NCI-H1105 (cell line): ENCODE data around the gene DNAAF3.

Experiments
- DNase-seq: peaks from one replicate; lab custom pipeline; 2025; lab: John Stamatoyannopoulos, UW

Gene DNAAF3

GRCh38 chr19:55153652-55154264 is 12.7 kb downstream of the DNAAF3 start:
- no peak for DNase-seq

- no peak for DNase-seq
Measured at GRCh38 chr19:55152017-55152416, 14.4 kb downstream of the DNAAF3 start.

DNA sequence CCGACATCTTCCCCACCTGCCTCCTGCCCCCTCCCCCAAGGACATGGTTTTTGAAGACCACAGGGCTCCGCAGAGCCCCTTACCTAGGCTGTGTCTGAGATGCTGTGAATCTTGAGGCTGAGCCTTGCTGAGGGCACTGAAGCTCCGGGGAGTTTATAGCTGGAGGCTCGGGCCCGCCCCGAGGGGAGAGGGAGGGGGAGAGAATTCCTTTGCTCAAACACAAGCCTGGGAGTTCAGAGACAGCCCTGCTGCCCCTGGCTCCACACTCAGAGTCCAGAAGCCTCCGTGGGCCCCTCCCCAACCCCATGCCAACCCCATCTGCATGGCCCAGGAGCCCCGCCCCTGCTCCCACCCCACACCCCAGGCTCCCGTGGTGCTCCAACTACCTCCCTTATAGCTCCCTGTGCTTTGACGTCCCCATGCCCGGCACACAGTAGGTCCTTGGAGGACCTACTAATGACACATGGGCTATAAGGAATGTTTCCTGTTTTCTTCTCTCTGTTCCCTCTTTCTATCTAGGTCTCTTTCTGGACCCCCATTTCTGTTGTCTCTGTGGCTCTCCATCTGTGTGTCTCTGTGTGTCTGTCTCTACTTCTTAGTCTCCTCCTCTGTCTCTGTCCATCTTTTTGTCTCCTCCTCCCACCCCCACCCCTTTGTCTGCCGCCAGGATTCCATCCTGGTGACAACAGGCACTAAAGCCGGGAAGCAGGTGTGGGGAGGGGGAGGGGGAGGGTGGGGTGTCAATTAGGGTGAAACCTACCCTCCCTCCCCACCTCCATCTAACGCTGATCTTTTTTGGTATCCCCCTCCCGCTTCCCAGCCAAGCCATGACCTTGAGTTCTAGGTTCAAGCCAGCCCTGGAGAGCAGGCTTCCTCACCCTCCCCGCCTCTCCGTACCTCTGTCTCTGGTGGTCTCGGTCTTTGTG is 17.1 kb downstream of the DNAAF3 start, which contains the start of gene TNNT1:
Gene TNNT1, minus strand, starts transcription at position 129 of the 926 bp plus-strand sequence. CDS start 2,049 bp downstream, outside the sequence.
- DNase-seq = no peak

- no peak for DNase-seq
Measured at GRCh38 chr19:55147545-55148251, 18.7 kb downstream of the DNAAF3 start.

GRCh38 chr19:55146705-55147273 is 19.6 kb downstream of the DNAAF3 start:
- DNase-seq = peak; percentile 79

- DNase-seq = peak; percentile 56
Measured at GRCh38 chr19:55146078-55146704, 20.2 kb downstream of the DNAAF3 start.

DNA sequence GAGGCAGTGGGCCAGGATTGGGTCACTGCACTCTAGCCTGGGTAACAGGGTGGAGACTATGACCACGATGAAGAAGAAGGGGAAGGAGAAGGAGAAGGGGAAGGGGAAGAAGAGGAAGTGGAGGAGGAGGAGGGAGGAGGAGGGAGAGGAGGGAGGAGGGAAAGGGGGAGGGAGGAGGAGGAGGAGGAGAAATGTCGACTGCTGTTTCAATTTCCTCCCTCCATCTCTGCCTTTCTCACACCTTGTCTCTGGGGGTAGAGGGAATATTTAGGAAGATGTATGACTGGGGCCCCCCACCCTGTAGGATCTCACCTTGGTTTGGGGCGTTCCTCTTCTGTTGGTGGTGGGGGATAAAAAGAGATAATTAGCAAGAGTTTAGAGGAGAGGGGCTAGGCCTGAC is 21.2 kb downstream of the DNAAF3 start:
- DNase-seq = no peak

GRCh38 chr19:55141696-55142095 is 24.7 kb downstream of the DNAAF3 start:
- no peak for DNase-seq

DNA sequence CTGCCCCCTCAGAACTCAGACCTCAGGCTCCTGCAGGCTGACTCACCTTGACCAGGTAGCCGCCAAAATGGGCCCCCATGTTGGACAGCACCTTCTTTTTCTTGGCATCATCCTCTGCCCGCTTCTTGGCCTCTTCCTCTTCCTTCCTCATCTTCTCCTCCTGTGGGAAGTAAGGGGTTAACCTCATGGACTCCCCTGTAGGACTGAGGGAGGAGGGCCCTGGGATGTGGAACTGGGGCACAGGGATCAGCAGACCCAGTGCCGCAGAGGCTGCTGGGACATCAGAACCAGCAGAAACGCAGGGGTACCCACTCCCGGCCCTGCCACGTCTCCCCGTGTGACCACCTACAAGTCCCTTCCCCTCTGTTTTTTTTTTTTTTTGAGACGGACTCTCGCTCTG is 28.5 kb downstream of the DNAAF3 start:
- DNase-seq = no peak

DNA sequence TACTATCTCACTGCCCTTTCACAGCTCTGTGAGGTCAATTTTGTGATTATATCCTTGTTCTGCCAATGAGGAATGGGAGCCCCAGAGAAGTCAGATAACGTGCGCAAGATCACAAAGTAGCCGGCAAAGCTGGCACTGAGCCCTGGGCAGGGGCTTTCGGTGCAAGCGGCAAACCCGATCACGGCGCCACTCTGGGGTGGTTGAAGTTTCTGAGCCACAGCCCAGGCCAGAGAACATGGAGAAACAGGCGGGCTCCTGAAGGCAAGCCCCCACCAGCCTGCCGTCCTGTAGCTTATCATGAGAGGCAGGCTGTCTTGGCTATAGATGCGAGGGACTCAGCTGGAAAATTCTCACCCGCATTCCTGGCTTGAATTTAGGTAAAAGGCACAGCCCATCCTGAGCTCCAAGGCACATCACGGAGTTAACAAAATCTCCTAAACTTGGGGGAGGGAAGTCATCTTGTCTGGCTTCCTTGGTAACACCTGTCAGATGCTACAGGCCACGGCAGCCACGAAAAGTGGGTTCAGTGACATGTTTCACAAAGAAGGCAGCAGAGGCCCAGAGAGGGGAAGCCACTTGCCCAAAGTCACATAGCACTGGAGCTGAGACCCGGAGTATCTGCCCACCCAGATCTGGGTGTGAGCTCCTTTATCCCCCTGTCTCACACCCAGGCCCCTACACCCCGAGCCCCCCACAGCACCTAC is 29.9 kb downstream of the DNAAF3 start:
- no peak for DNase-seq

DNA sequence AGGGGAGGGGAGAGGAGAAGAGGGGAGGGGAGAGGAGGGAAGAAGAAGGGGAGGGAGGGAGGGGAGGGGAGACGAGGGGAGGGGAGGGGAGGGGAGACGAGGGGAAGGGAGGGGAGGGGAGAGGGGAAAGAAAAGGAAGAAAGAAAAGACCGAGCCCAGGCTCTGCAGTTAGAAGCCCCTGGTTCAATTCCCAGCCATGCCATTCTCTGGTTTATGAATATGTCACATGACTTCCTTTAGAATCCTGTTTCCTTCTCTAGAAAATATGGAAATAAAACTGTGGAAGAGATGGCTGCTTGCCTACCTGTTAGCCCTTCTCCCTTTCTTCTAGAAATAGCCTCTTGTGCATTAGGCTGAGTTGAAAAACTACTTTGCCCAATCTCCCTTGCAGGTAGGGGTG is 31.7 kb downstream of the DNAAF3 start:
- DNase-seq = no peak

DNA sequence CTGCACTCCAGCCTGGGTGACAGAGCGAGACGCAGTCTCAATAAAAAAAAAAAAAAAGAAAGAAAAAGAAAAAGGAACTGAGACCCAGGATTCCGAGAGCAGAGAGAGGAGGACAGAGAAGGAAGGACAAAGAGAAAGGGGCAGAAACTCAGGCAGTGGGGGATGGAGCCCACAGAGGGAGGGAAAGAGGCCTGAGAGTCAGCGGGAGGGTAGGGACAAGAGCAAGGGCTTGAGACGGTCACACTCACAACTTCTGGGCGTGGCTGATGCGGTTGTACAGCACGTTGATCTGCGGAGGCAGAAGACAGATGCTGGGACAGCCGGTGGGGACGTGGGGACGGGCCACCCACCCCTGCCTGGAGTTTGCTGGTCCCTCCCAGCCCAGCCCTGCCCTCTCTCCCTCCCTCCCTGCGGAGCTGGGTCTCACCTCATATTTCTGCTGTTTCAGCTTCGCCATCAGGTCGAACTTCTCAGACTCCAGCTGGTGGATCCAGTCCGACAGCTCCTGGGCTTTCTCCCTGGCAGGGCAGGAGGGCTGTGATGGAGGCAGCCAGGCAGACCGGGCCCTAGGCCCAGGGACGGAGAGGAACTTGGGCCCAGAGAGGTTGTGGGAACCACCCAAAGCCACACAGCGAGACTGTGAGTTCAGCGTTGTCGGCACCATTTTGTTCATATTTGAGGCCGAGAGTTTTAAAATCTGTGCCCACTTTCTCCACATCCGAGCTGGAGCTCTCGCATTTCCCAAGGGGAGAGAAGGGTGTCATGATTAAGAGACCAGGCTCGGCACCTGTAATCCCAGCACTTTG is 32.6 kb downstream of the DNAAF3 start:
- DNase-seq = no peak

GRCh38 chr19:55132453-55133129 is 33.8 kb downstream of the DNAAF3 start:
- no peak for DNase-seq

GRCh38 chr19:55131421-55131820 is 35.0 kb downstream of the DNAAF3 start:
- no peak for DNase-seq

GRCh38 chr19:55119053-55119452 is 47.4 kb downstream of the DNAAF3 start:
- DNase-seq = no peak

GRCh38 chr19:55118401-55118991 is 47.9 kb downstream of the DNAAF3 start:
- DNase-seq = no peak

DNA sequence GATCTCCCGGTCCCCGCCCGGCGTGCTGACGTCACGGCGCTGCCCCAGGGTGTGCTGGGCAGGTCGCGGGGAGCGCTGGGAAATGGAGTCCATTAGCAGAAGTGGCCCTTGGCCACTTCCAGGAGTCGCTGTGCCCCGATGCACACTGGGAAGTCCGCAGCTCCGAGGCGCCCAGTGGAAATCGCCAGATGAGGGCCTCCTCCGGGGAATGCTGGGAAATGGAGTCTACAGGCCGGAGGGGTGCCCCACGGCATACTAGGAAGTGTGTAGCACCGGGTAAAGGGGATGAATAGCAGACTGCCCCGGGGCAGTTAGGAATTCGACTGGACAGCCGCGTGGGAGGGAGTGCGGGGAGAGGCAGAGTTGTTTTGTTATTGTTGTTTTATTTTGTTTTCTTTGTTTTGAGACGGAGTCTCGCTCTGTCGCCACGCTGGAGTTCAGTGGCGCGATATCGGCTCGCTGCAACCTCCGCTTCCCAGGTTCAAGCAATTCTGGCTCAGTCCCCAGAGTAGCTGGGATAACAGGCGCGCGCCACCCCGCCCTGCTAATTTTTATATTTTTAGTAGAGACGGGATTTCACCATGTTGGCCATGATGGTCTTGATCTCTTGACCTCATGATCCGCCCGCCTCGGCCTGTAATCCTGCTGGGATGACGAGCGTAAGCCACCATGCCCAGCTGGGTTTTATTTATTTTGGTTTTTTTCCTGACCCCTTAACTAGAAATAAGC is 48.6 kb downstream of the DNAAF3 start:
- peak; percentile 99 for DNase-seq

DNA sequence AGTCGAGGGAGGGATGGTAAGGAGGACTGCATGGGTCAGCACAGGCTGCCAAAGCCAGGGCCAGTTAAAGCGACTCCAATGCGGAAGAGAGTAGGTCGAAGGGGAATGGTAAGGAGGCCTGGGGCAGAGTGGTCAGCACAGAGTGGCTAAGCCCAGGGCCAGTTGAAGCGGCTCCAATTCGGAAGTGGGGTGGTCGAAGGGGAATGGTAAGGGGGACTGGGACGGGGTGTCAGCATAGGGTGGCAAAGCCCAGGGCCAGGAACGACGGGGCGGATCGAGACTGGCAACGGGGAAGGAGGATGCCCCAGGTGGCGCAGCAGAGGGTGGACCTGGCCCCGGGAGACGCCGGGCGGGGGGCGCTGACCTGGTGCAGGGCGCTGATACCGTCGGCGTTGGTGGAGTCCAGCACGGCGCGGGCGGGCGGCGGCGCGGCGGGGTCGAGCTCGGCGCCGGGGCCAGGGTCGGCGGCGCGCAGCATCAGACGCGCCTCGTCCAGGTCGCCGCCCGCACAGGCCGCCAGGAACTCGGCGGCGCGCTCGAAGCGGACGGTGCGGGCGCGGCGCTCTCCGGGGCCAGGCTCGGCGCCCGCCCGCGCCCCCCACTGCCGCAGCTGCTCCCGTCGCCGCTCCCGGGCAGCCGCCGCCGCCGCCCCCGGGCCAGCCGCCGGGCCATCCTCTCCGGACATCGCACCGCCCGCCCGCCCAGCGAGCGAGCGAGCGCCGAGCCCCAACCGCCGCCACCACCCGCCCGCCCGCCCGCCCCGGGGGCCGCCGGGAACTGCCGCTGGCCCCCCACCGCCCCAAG is 49.4 kb downstream of the DNAAF3 start, which contains the start of gene PPP1R12C:
Gene PPP1R12C, minus strand, starts transcription at position 779 of the 804 bp plus-strand sequence. Its CDS starts 94 bp downstream, at position 685.
- DNase-seq = no peak
